H1 (cell line): ENCODE data around the gene UNC13C. TPM values are rescaled to one million over a fixed set of nuclear protein-coding genes. Genes with fewer than 3 reads are reported as not detected.

Experiments used
- CTCF ChIA-PET: fragments of 300-600 bp; sonication (Branson Sonifier 250); formaldehyde crosslinking; loops from one replicate; lab custom pipeline; 2021; ENCODE audit not compliant: partially characterized antibody; lab: Charles Lee
- POLR2A ChIA-PET: fragments of 300-600 bp; sonication (Branson Sonifier 250); formaldehyde crosslinking; loops from one replicate; lab custom pipeline; 2021; ENCODE audit warnings: inconsistent platforms; ENCODE audit not compliant: partially characterized antibody; lab: Charles Lee
- DNase-seq, 2 experiments: peaks; one replicate each; pipeline versions ENCODE4 v3.0.0 to v3.0.0-alpha.2; 2010 to 2022; ENCODE audit warnings: low spot score in 2 of 2, low read depth in 1 of 2, mixed read lengths in 1 of 2
- FAIRE-seq: peaks from 2 replicates; lab custom pipeline; 2011; peaks lifted over from hg19 to GRCh38; lab: Jason Lieb, UNC
- H2AFZ ChIP-seq: 2 replicates; pipeline ENCODE4 v1.8.1; 2012; ENCODE audit warnings: low read length, inconsistent platforms
- H2AK5ac ChIP-seq: 2 replicates; pipeline ENCODE4 v1.6.1; 2013; ENCODE audit warnings: low read depth, low read length
- H2BK120ac ChIP-seq: replicated peaks from 2 replicates; pipeline ENCODE3; 2013; ENCODE audit warnings: low read depth, low read length, inconsistent platforms
- H2BK12ac ChIP-seq: 2 replicates; pipeline ENCODE4 v1.6.1; 2013; ENCODE audit warnings: low read depth, low read length
- H2BK15ac ChIP-seq: 2 replicates; pipeline ENCODE4 v1.6.1; 2013; ENCODE audit warnings: low read length
- H2BK20ac ChIP-seq: 2 replicates; pipeline ENCODE4 v1.6.1; 2013; ENCODE audit warnings: low read length
- H2BK5ac ChIP-seq: 2 replicates; pipeline ENCODE4 v1.6.1; 2013; ENCODE audit warnings: low read depth, low read length
- H3K14ac ChIP-seq: 2 replicates; pipeline ENCODE4 v1.6.1; 2013; ENCODE audit warnings: inconsistent platforms; ENCODE audit not compliant: insufficient read length
- H3K18ac ChIP-seq: 2 replicates; pipeline ENCODE4 v1.6.1; 2013; ENCODE audit warnings: low read length; ENCODE audit errors: extremely low read depth
- H3K23ac ChIP-seq: 2 replicates; pipeline ENCODE4 v1.6.1; 2013; ENCODE audit warnings: inconsistent platforms; ENCODE audit not compliant: insufficient read length
- H3K23me2 ChIP-seq: 2 replicates; pipeline ENCODE4 v1.6.1; 2013; ENCODE audit warnings: low read depth, low read length
- H3K27ac ChIP-seq: 2 replicates; pipeline ENCODE4 v1.6.1; 2011; ENCODE audit warnings: low read depth, low read length, inconsistent platforms
- H3K27me3 ChIP-seq, 4 experiments: replicated peaks in 1 of 4; 1 replicate in 1 of 4; 2 replicates in 3 of 4; pipeline versions ENCODE4 v1.6.1 to v1.8.1; 2011 to 2013; ENCODE audit warnings: low read length in 3 of 4, mild to moderate bottlenecking in 3 of 4, inconsistent platforms in 2 of 4, mixed read lengths in 2 of 4, moderate library complexity in 1 of 4; ENCODE audit not compliant: control insufficient read depth in 3 of 4, insufficient read depth in 3 of 4; ENCODE audit errors: extremely low read depth in 1 of 4
- H3K36me3 ChIP-seq, 4 experiments: 2 replicates each; pipeline versions ENCODE4 v1.6.1 to v1.8.1; 2011 to 2013; ENCODE audit warnings: mild to moderate bottlenecking in 4 of 4, low read length in 3 of 4, moderate library complexity in 2 of 4, control low read depth in 1 of 4, inconsistent platforms in 1 of 4; ENCODE audit not compliant: insufficient read depth in 4 of 4, control insufficient read depth in 2 of 4
- H3K4ac ChIP-seq: replicated peaks from 2 replicates; pipeline ENCODE3; 2013; ENCODE audit warnings: low read length, low read depth, mixed read lengths, inconsistent platforms; ENCODE audit not compliant: insufficient read length
- H3K4me1 ChIP-seq, 4 experiments: replicated peaks in 1 of 4; 1 replicate in 1 of 4; 2 replicates in 3 of 4; pipeline versions ENCODE4 v1.6.1 to v1.8.1; 2011 to 2013; ENCODE audit warnings: low read length in 3 of 4, inconsistent platforms in 2 of 4, mixed read lengths in 1 of 4; ENCODE audit not compliant: insufficient read depth in 4 of 4, control insufficient read depth in 3 of 4
- H3K4me2 ChIP-seq, 2 experiments: 2 replicates each; pipeline versions ENCODE4 v1.6.1 to v1.8.1; 2011 to 2013; ENCODE audit warnings: low read depth in 2 of 2, low read length in 2 of 2, control low read depth in 1 of 2, inconsistent platforms in 1 of 2, mild to moderate bottlenecking in 1 of 2; ENCODE audit not compliant: insufficient read depth in 1 of 2
- H3K4me3 ChIP-seq, 4 experiments: fragments of 200-600, 300-600 bp in 1 of 4; sonication (generic), shearing (Covaris generic), sonication (Bioruptor Twin) in 1 of 4; 2 replicates each; pipeline versions ENCODE4 v1.5.1 to v1.8.1; 2011 to 2016; ENCODE audit warnings: low read length in 4 of 4, low read depth in 3 of 4, control low read depth in 2 of 4, inconsistent platforms in 2 of 4, mild to moderate bottlenecking in 2 of 4, mixed read lengths in 1 of 4, moderate library complexity in 1 of 4; ENCODE audit not compliant: insufficient read depth in 2 of 4; ENCODE audit errors: extremely low read depth in 1 of 4
- H3K56ac ChIP-seq: replicated peaks from 2 replicates; pipeline ENCODE3; 2013; ENCODE audit warnings: low read depth, mild to moderate bottlenecking, mixed read lengths, low read length, inconsistent platforms; ENCODE audit not compliant: insufficient read length
- H3K79me1 ChIP-seq: 2 replicates; pipeline ENCODE4 v1.6.1; 2013; ENCODE audit warnings: low read depth, low read length, control low read depth
- H3K79me2 ChIP-seq, 2 experiments: 2 replicates each; pipeline versions ENCODE4 v1.6.1 to v1.8.1; 2012 to 2013; ENCODE audit warnings: low read length in 2 of 2, mild to moderate bottlenecking in 2 of 2, inconsistent platforms in 1 of 2; ENCODE audit not compliant: insufficient read depth in 2 of 2, control insufficient read depth in 1 of 2
- H3K9ac ChIP-seq, 4 experiments: replicated peaks in 1 of 4; 1 replicate in 1 of 4; 2 replicates in 3 of 4; pipeline versions ENCODE4 v1.6.1 to v1.8.1; 2011 to 2013; ENCODE audit warnings: low read depth in 3 of 4, low read length in 3 of 4, control low read depth in 2 of 4, mild to moderate bottlenecking in 2 of 4, moderate library complexity in 2 of 4, inconsistent platforms in 1 of 4; ENCODE audit errors: extremely low read depth in 1 of 4
- H3K9me3 ChIP-seq, 2 experiments: 2 replicates each; pipeline versions ENCODE4 v1.6.1 to v1.8.1; 2012 to 2013; ENCODE audit warnings: mild to moderate bottlenecking in 2 of 2, moderate library complexity in 2 of 2, control low read depth in 1 of 2, inconsistent platforms in 1 of 2, low read depth in 1 of 2, low read length in 1 of 2, mixed read lengths in 1 of 2; ENCODE audit not compliant: insufficient read depth in 2 of 2
- H4K20me1 ChIP-seq, 2 experiments: replicated peaks in 1 of 2; 2 replicates each; pipeline versions ENCODE3 to v1.8.1; 2011 to 2013; ENCODE audit warnings: inconsistent platforms in 2 of 2, low read length in 2 of 2, mild to moderate bottlenecking in 1 of 2; ENCODE audit not compliant: insufficient read depth in 2 of 2, control insufficient read depth in 1 of 2
- H4K5ac ChIP-seq: 2 replicates; pipeline ENCODE4 v1.6.1; 2013; ENCODE audit warnings: low read length, low read depth, mixed read lengths, inconsistent platforms; ENCODE audit not compliant: insufficient read length
- H4K8ac ChIP-seq: 2 replicates; pipeline ENCODE4 v1.8.0; 2013; ENCODE audit warnings: mild to moderate bottlenecking, moderate library complexity, low read length, inconsistent platforms; ENCODE audit not compliant: insufficient read depth; ENCODE audit errors: extremely low read depth
- H4K91ac ChIP-seq: replicated peaks from 2 replicates; pipeline ENCODE3; 2013; ENCODE audit warnings: low read length, mixed read lengths, inconsistent platforms; ENCODE audit not compliant: insufficient read length
- BRCA1 ChIP-seq: IDR thresholded peaks from 2 replicates; pipeline ENCODE4 v1.6.1; 2012; ENCODE audit warnings: low read depth, low read length, improper control_type of control experiment
- CBX8 ChIP-seq: fragments of 300-800, 300-1000 bp; sonication (generic); IDR thresholded peaks from 2 replicates; pipeline ENCODE4 v1.7.1; 2016; ENCODE audit warnings: low read depth, low read length, borderline replicate concordance
- EGR1 ChIP-seq: IDR thresholded peaks from 2 replicates; pipeline ENCODE4 v1.6.1; 2011; ENCODE audit warnings: low read depth, low read length, borderline replicate concordance
- EZH2 ChIP-seq: fragments of 200-600 bp; sonication (generic); IDR thresholded peaks from 2 replicates; pipeline ENCODE4 v1.7.1; 2012; ENCODE audit warnings: low read depth, mild to moderate bottlenecking, moderate library complexity, low read length, inconsistent platforms; ENCODE audit not compliant: severe bottlenecking
- GABPA ChIP-seq: IDR thresholded peaks from 2 replicates; pipeline ENCODE4 v1.6.1; 2011; ENCODE audit warnings: mild to moderate bottlenecking, low read length, moderate library complexity, borderline replicate concordance; ENCODE audit not compliant: insufficient read depth
- HDAC2 ChIP-seq, 2 experiments: fragments of 300-600 bp in 1 of 2; sonication (generic) in 1 of 2; IDR thresholded peaks; 2 replicates each; pipeline ENCODE4 v1.6.1; 2011 to 2012; ENCODE audit warnings: low read depth in 2 of 2, low read length in 2 of 2, mild to moderate bottlenecking in 2 of 2, moderate library complexity in 2 of 2, borderline replicate concordance in 1 of 2, inconsistent platforms in 1 of 2
- NRF1 ChIP-seq: IDR thresholded peaks from 2 replicates; pipeline ENCODE4 v1.6.1; 2011; ENCODE audit warnings: mild to moderate bottlenecking, low read depth, low read length, improper control_type of control experiment
- POU5F1 ChIP-seq: IDR thresholded peaks from 2 replicates; pipeline ENCODE4 v1.6.1; 2011; ENCODE audit warnings: low read depth, mild to moderate bottlenecking, low read length, moderate library complexity
- SAP30 ChIP-seq: fragments of 300-600 bp; sonication (generic); IDR thresholded peaks from 2 replicates; pipeline ENCODE4 v1.7.1; 2012; ENCODE audit warnings: low read length, moderate library complexity, mild to moderate bottlenecking, inconsistent platforms; ENCODE audit not compliant: insufficient read depth, insufficient replicate concordance
- SIX5 ChIP-seq: IDR thresholded peaks from 2 replicates; pipeline ENCODE4 v1.6.1; 2011; ENCODE audit warnings: mild to moderate bottlenecking, low read depth, low read length
- TBP ChIP-seq: IDR thresholded peaks from 2 replicates; pipeline ENCODE4 v1.6.1; 2011; ENCODE audit warnings: low read depth, low read length, improper control_type of control experiment
- TCF12 ChIP-seq: IDR thresholded peaks from 2 replicates; pipeline ENCODE4 v1.6.1; 2011; ENCODE audit warnings: low read depth, mild to moderate bottlenecking, low read length
- whole genome bisulfite sequencing, 2 experiments: shearing (Covaris generic) in 1 of 2; methylation state at CpG; one replicate each; pipeline versions ENCODE4 v1.1.6 to v1.1.7; 2013 to 2015; ENCODE audit warnings: low lambda C conversion rate in 2 of 2, mixed read lengths in 2 of 2, inconsistent platforms in 1 of 2, low coverage in 1 of 2, missing lambda C conversion rate in 1 of 2; ENCODE audit not compliant: insufficient replicate concordance in 2 of 2, insufficient coverage in 1 of 2, insufficient read length in 1 of 2; ENCODE audit errors: extremely low coverage in 1 of 2, missing lambda C conversion rate in 1 of 2; 5-methylcytosine and 5-hydroxymethylcytosine counted together
- polyA plus RNA-seq, 7 experiments: library from polyadenylated mRNA; depleted of rRNA in 3 of 7; stranded (reverse) in 5 of 7; unstranded in 2 of 7; fragments of >200 nt in 5 of 7; fragments of 200-250 nt in 2 of 7; gene quantifications; 1 replicate in 5 of 7; 2 replicates in 1 of 7; 4 replicates in 1 of 7; pipeline versions ENCODE4 v1.2.1 to v1.2.3, GENCODE V29; 2011 to 2013; ENCODE audit warnings: missing spikeins in 2 of 7, mixed read lengths in 2 of 7
- total RNA-seq: library from RNA; stranded (reverse); fragmentation: NEBNext Ultra II Directional; extraction: Animal tissue kit (Norgen Biotek cat#: 25700); gene quantifications from 2 replicates; pipeline ENCODE4 v1.2.1, GENCODE V29; 2021
- TF ChIP-seq, protein P1 (sequence below): IDR thresholded peaks from 2 replicates; pipeline ENCODE4 v1.6.1; 2012; ENCODE audit warnings: low read length, inconsistent platforms

Gene UNC13C
- total and polyA plus RNA-seq, 2 of the 8 experiments (the other 6 are each of a cell fraction or from before 2014, with no cell fraction given), result 0.02 to 0.13 TPM

DNA sequence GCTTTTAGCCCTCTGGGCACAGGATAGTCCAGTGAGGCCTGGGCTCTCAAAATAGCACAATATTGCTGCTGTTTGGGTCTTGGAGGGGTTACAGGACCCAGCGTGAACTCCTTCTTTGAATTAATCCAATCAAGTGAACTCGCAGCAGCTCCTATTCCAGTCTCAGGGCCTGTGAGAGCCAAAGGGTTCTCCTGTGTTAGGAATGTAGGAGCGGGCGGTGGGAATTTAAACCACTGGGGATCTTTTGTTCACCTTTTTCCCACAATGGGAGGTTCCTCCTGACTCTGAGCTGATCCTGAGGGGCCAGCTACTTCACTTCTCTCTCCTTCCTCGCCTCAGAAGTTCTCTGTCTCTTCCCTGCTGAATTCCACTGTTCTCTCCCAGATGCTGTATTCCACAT lies 504.0 kb downstream of the UNC13C start:
- H2BK5ac ChIP-seq, result no peak overlapping the region
- no peaks in the 10 kb centered on the region for H3K23me2 ChIP-seq
- H3K23ac ChIP-seq, result no peak overlapping the region
- H3K4me3 ChIP-seq, result no peak overlapping the region
- no peak for FAIRE-seq
- no peak overlapping the region for H2BK120ac ChIP-seq
- no peak overlapping the region for H3K4ac ChIP-seq
- peaks cover 0 to 2% of the 10 kb centered on the region in 2 experiments; a peak in 1 of 4 replicates for H3K9me3 ChIP-seq
- H3K36me3 ChIP-seq, result no peaks in the 10 kb centered on the region
- no peak overlapping the region for H3K18ac ChIP-seq
- H3K27ac ChIP-seq, result no peak overlapping the region
- H3K79me1 ChIP-seq, result no peaks in the 10 kb centered on the region
- no peaks in the 10 kb centered on the region for H4K20me1 ChIP-seq
- DNase-seq, result no peak
- no peak overlapping the region for H2BK20ac ChIP-seq
- no peak overlapping the region for H3K9ac ChIP-seq
- ChIA-PET CTCF (no interaction called here), POLR2A (no interaction called here)
- no peak overlapping the region for H3K56ac ChIP-seq
- H4K91ac ChIP-seq, result no peak overlapping the region
- no peak overlapping the region for H2BK12ac ChIP-seq
- no peak overlapping the region for H3K14ac ChIP-seq
- no peak overlapping the region for H3K4me2 ChIP-seq
- no peak overlapping the region for H2AK5ac ChIP-seq
- WGBS, 2 experiments, result 84% methylated on average over 5 of the region's 5 CpGs; no CpG with 5 or more reads in 1 of the 2 experiments
- H3K27me3 ChIP-seq, result no peaks in the 10 kb centered on the region
- no peak overlapping the region for H2BK15ac ChIP-seq
- H4K5ac ChIP-seq, result no peak overlapping the region
- no peaks in the 10 kb centered on the region for H3K4me1 ChIP-seq
- peak overlapping the region; percentile 16 for H2AFZ ChIP-seq
- peak overlapping the region; percentile 89; the same call in 1 of the 2 replicates for H4K8ac ChIP-seq
- H3K79me2 ChIP-seq, result no peaks in the 10 kb centered on the region
- no peak for TF ChIP-seq HDAC2 (IDR thresholded peaks at IDR 0.05; ENCODE audit: borderline replicate concordance in 1 of 2, low read depth in 2 of 2, low read length in 2 of 2)
- TF ChIP-seq, protein P1, sequence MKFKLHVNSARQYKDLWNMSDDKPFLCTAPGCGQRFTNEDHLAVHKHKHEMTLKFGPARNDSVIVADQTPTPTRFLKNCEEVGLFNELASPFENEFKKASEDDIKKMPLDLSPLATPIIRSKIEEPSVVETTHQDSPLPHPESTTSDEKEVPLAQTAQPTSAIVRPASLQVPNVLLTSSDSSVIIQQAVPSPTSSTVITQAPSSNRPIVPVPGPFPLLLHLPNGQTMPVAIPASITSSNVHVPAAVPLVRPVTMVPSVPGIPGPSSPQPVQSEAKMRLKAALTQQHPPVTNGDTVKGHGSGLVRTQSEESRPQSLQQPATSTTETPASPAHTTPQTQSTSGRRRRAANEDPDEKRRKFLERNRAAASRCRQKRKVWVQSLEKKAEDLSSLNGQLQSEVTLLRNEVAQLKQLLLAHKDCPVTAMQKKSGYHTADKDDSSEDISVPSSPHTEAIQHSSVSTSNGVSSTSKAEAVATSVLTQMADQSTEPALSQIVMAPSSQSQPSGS, result no peak
- no peak for TF ChIP-seq GABPA
- TF ChIP-seq BRCA1, result no peak
- no peak for TF ChIP-seq EZH2
- no peak for TF ChIP-seq SIX5
- no peak for TF ChIP-seq EGR1
- TF ChIP-seq NRF1, result no peak
- no peak for TF ChIP-seq POU5F1
- no peak for TF ChIP-seq TBP
- no peak for TF ChIP-seq CBX8
- TF ChIP-seq SAP30, result no peak
- TF ChIP-seq TCF12, result no peak
